ENCODE results near the gene ONECUT2.

GRCh38 chr18:57443247-57443646, 8.1 kb downstream of the ONECUT2 start:
- TF ChIP-seq CTCF (IDR thresholded peaks at IDR 0.05) = no peak
- TF ChIP-seq EZH2 (IDR thresholded peaks at IDR 0.05; ENCODE audit: borderline replicate concordance, insufficient read depth, low read depth, low read length, poor library complexity, severe bottlenecking) = no peak

Data from B cell (primary cell).